AG10803 (cell line): ENCODE measurements around the gene GMDS.

Source experiments
- DNase-seq: peaks from one replicate; pipeline ENCODE4 v3.0.0; 2010; ENCODE audit warnings: low read depth
- H3K4me3 ChIP-seq: 2 replicates; pipeline ENCODE4 v1.5.1; 2011; ENCODE audit warnings: mild to moderate bottlenecking, low read length, control low read depth
- CTCF ChIP-seq: conservative IDR thresholded peaks from 2 replicates; pipeline ENCODE4 v1.5.1; 2011; ENCODE audit warnings: mild to moderate bottlenecking, low read length, control low read depth, inconsistent platforms

Gene GMDS

GRCh38 chr6:2077826-2078225, 167.6 kb downstream of the GMDS start:
- DNase-seq, result no peak
- no peak for TF ChIP-seq CTCF
- no peak overlapping the region for H3K4me3 ChIP-seq

GRCh38 chr6:2073476-2073875, 171.9 kb downstream of the GMDS start:
- DNase-seq, result no peak
- no peak overlapping the region for H3K4me3 ChIP-seq
- TF ChIP-seq CTCF, result no peak

GRCh38 chr6:2072453-2072852, 173.0 kb downstream of the GMDS start:
- no peak for TF ChIP-seq CTCF
- peak; percentile 53 for DNase-seq
- no peak overlapping the region for H3K4me3 ChIP-seq

GRCh38 chr6:2063547-2063946, 181.9 kb downstream of the GMDS start:
- TF ChIP-seq CTCF, result no peak
- no peak overlapping the region for H3K4me3 ChIP-seq
- DNase-seq, result no peak

GRCh38 chr6:2061880-2062279, 183.5 kb downstream of the GMDS start:
- TF ChIP-seq CTCF, result no peak
- no peak overlapping the region for H3K4me3 ChIP-seq
- no peak for DNase-seq

- TF ChIP-seq CTCF, result no peak
- DNase-seq, result peak; percentile 63
- H3K4me3 ChIP-seq, result no peak overlapping the region
These were observed 189.5 kb downstream of the GMDS start for GRCh38 chr6:2055911-2056310.

GRCh38 chr6:2055143-2055542, 190.3 kb downstream of the GMDS start:
- no peak for DNase-seq
- H3K4me3 ChIP-seq, result no peak overlapping the region
- TF ChIP-seq CTCF, result no peak
